WTC11 (cell line): ENCODE results near the gene OVCA2. TPM values are rescaled to one million over a fixed set of nuclear protein-coding genes. Genes with fewer than 3 reads are reported as not detected.

ENCODE experiments used
- CREB1 ChIP-seq: sonication (generic); formaldehyde crosslinking; IDR thresholded peaks from 2 replicates; pipeline ENCODE4 v1.8.0; 2023; ENCODE audit warnings: mild to moderate bottlenecking, missing genetic modification reagents
- EMX1 ChIP-seq: fragments of 250-450 bp; sonication (Bioruptor Pico); IDR thresholded peaks from 2 replicates; pipeline ENCODE4 v1.8.0; 2021; ENCODE audit warnings: mild to moderate bottlenecking
- ESRRA ChIP-seq: sonication (generic); formaldehyde crosslinking; IDR thresholded peaks from 2 replicates; pipeline ENCODE4 v1.8.1; 2022; ENCODE audit warnings: mild to moderate bottlenecking, missing genetic modification reagents, borderline replicate concordance
- ETV6 ChIP-seq: sonication (generic); formaldehyde crosslinking; IDR thresholded peaks from 2 replicates; pipeline ENCODE4 v1.8.1; 2022; ENCODE audit warnings: mild to moderate bottlenecking, missing genetic modification reagents
- HMGA2 ChIP-seq: fragments of 250-450 bp; sonication (Bioruptor Pico); IDR thresholded peaks from 2 replicates; pipeline ENCODE4 v1.4.0; 2021; ENCODE audit warnings: mild to moderate bottlenecking, moderate library complexity
- NFE2L1 ChIP-seq: sonication (generic); formaldehyde crosslinking; IDR thresholded peaks from 2 replicates; pipeline ENCODE4 v1.8.1; 2023; ENCODE audit warnings: missing genetic modification reagents
- NFYB ChIP-seq: sonication (generic); formaldehyde crosslinking; conservative IDR thresholded peaks from 2 replicates; pipeline ENCODE4 v1.8.0; 2022; ENCODE audit warnings: low read depth, missing genetic modification reagents
- SP1 ChIP-seq: sonication (generic); formaldehyde crosslinking; conservative IDR thresholded peaks from 2 replicates; pipeline ENCODE4 v1.8.1; 2022; ENCODE audit warnings: missing genetic modification reagents
- TCF7 ChIP-seq: sonication (generic); formaldehyde crosslinking; IDR thresholded peaks from 2 replicates; pipeline ENCODE4 v1.8.0; 2022; ENCODE audit warnings: mild to moderate bottlenecking, low read depth, missing genetic modification reagents, moderate library complexity
- ZBTB21 ChIP-seq: sonication (generic); formaldehyde crosslinking; IDR thresholded peaks from 2 replicates; pipeline ENCODE4 v1.8.1; 2023; ENCODE audit warnings: mild to moderate bottlenecking, missing genetic modification reagents, borderline replicate concordance
- ZNF121 ChIP-seq: sonication (generic); formaldehyde crosslinking; IDR thresholded peaks from 2 replicates; pipeline ENCODE4 v1.8.0; 2023; ENCODE audit warnings: missing genetic modification reagents
- ZNF138 ChIP-seq: sonication (generic); formaldehyde crosslinking; conservative IDR thresholded peaks from 2 replicates; pipeline ENCODE4 v1.8.1; 2022; ENCODE audit warnings: mild to moderate bottlenecking, moderate library complexity, missing genetic modification reagents
- ZNF219 ChIP-seq: sonication (generic); formaldehyde crosslinking; IDR thresholded peaks from 2 replicates; pipeline ENCODE4 v1.8.0; 2023; ENCODE audit warnings: missing genetic modification reagents, mild to moderate bottlenecking, borderline replicate concordance
- ZNF396 ChIP-seq: fragments of 250-450 bp; sonication (Bioruptor Pico); IDR thresholded peaks from 2 replicates; pipeline ENCODE4 v1.8.0; 2021; ENCODE audit warnings: mild to moderate bottlenecking, moderate library complexity, borderline replicate concordance
- ZNF671 ChIP-seq: fragments of 250-450 bp; sonication (Bioruptor Pico); IDR thresholded peaks from 2 replicates; pipeline ENCODE4 v1.8.0; 2021; ENCODE audit warnings: mild to moderate bottlenecking
- total RNA-seq: library from RNA; stranded (reverse); gene quantifications from 3 replicates; pipeline ENCODE4 v1.2.3, GENCODE V29; 2021
- TF ChIP-seq, protein P1 (sequence below): sonication (generic); formaldehyde crosslinking; IDR thresholded peaks from 2 replicates; pipeline ENCODE4 v1.8.1; 2023; ENCODE audit warnings: mild to moderate bottlenecking, missing genetic modification reagents, moderate library complexity
- TF ChIP-seq, protein P2 (sequence below): fragments of 250-450 bp; sonication (Bioruptor Pico); conservative IDR thresholded peaks from 2 replicates; pipeline ENCODE4 v1.9.0; 2021; ENCODE audit warnings: mild to moderate bottlenecking
- TF ChIP-seq, protein P3 (sequence below): fragments of 250-450 bp; sonication (Bioruptor Pico); IDR thresholded peaks from 2 replicates; pipeline ENCODE4 v1.8.0; 2021; ENCODE audit warnings: mild to moderate bottlenecking
- TF ChIP-seq, protein P4 (sequence below): fragments of 200-600 bp; IDR thresholded peaks from 2 replicates; pipeline ENCODE4 v1.8.0; 2022; ENCODE audit warnings: antibody characterized with exemption
- TF ChIP-seq, protein P5 (sequence below): sonication (generic); formaldehyde crosslinking; IDR thresholded peaks from 2 replicates; pipeline ENCODE4 v1.8.1; 2023; ENCODE audit warnings: mild to moderate bottlenecking, missing genetic modification reagents
- TF ChIP-seq, protein P6 (sequence below): sonication (generic); formaldehyde crosslinking; IDR thresholded peaks from 2 replicates; pipeline ENCODE4 v1.8.1; 2022; ENCODE audit warnings: mild to moderate bottlenecking, missing genetic modification reagents, moderate library complexity, borderline replicate concordance
- TF ChIP-seq, protein P7 (sequence below): sonication (generic); formaldehyde crosslinking; IDR thresholded peaks from 2 replicates; pipeline ENCODE4 v1.8.0; 2022; ENCODE audit warnings: mild to moderate bottlenecking, missing genetic modification reagents
- TF ChIP-seq, protein P8 (sequence below): sonication (generic); formaldehyde crosslinking; IDR thresholded peaks from 2 replicates; pipeline ENCODE4 v1.8.1; 2022; ENCODE audit warnings: missing genetic modification reagents, borderline replicate concordance
- TF ChIP-seq, protein P9 (sequence below): fragments of 250-450 bp; sonication (Bioruptor Pico); IDR thresholded peaks from 2 replicates; pipeline ENCODE4 v1.9.0; 2021; ENCODE audit warnings: mild to moderate bottlenecking
- TF ChIP-seq, protein P10 (sequence below): fragments of 250-450 bp; sonication (Bioruptor Pico); IDR thresholded peaks from 2 replicates; pipeline ENCODE4 v1.9.0; 2021; ENCODE audit warnings: mild to moderate bottlenecking

The OVCA2 gene
- total RNA-seq, 1 experiment from 2014 or later = 23.5 TPM

DNA sequence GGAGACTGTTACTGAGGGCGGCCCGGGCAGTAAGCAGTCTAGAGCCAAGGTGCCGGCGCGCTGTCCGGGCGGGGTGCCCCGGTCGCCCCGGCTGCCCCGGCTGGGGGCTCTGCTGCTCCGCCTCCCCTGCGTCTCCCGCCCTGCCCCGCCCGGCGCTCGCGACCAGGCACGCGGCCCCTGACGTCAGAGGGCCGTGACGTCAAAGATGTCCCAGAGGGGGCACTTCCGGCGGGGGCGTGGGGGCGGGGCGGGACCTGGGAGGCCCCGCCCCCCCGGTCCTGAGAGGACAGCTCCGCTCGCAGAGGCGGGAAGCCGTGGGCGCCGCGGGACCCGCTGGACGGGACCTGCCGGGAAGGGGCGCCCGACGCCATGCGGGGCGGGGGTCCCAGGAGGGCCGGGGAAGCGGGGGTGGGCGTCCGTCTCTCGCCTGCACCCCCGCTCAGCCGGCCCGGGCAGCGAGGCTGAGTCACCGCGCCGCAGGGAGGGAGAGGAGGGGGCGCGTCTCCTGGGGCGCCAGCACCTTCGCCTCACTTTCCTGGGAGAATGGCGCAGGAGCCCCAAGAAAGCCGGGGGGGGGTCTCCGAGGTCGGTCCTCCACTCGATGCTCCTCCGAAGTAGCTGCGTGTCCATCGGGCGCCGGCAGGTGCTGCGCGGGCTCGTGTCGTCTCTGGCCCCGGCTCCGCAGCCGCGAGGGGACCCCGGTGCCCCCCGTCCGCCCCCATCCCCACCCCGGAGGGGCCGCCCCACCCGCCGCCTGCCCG lies 8.7 kb downstream of the OVCA2 start (continued):
- TF ChIP-seq, protein P1, sequence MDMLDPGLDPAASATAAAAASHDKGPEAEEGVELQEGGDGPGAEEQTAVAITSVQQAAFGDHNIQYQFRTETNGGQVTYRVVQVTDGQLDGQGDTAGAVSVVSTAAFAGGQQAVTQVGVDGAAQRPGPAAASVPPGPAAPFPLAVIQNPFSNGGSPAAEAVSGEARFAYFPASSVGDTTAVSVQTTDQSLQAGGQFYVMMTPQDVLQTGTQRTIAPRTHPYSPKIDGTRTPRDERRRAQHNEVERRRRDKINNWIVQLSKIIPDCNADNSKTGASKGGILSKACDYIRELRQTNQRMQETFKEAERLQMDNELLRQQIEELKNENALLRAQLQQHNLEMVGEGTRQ (CRISPR knock-in tag) = peak; percentile 6; the same call in 1 of the 2 replicates
- TF ChIP-seq, protein P2, sequence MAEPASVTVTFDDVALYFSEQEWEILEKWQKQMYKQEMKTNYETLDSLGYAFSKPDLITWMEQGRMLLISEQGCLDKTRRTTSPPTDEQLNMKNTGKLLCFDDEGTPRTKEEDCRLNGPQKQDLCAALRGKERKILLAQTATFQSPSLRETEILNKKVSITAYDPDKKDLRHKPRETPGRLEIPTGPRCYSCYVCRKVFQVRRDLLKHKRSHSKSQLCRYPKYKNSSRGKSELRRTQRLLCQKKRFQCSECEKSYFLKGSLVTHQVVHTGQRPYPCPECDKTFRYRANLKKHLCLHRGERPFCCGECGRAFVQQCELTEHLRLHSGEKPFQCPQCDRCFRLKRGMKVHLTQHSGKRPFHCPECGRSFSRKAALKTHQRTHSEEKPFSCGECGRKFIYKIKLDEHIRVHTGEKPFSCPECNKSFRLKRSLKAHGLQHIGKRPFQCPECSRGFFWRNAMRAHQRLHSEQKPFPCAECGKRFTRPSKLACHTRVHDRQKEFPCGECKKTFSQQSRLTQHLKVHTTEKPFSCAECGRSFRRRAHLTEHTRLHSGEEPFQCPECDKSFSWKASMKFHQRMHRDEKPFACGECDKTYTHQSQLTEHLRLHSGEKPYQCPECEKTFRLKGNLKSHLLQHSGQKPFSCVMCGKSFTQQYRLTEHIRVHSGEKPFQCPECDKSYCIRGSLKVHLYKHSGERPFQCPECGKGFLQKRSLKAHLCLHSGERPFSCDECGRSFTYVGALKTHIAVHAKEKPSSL (CRISPR knock-in tag) = no peak
- TF ChIP-seq CREB1 (CRISPR knock-in tag) (no peak), EMX1 (CRISPR knock-in tag) (no peak), SP1 (CRISPR knock-in tag) (peak; percentile 52; the same call in 1 of the 2 replicates), ZNF138 (CRISPR knock-in tag) (no peak), NFE2L1 (no peak), ETV6 (CRISPR knock-in tag) (no peak), ZNF396 (CRISPR knock-in tag) (no peak), ESRRA (CRISPR knock-in tag) (0 out of 2 replicates have a peak, but pooled peaks have one; percentile 56), ZNF219 (CRISPR knock-in tag) (no peak), ZBTB21 (peak; percentile 99), ZNF121 (CRISPR knock-in tag) (no peak), HMGA2 (no peak), NFYB (CRISPR knock-in tag) (no peak), ZNF671 (CRISPR knock-in tag) (no peak), TCF7 (CRISPR knock-in tag) (no peak)
- TF ChIP-seq, protein P3, sequence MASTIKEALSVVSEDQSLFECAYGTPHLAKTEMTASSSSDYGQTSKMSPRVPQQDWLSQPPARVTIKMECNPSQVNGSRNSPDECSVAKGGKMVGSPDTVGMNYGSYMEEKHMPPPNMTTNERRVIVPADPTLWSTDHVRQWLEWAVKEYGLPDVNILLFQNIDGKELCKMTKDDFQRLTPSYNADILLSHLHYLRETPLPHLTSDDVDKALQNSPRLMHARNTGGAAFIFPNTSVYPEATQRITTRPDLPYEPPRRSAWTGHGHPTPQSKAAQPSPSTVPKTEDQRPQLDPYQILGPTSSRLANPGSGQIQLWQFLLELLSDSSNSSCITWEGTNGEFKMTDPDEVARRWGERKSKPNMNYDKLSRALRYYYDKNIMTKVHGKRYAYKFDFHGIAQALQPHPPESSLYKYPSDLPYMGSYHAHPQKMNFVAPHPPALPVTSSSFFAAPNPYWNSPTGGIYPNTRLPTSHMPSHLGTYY = no peak
- TF ChIP-seq, protein P4, sequence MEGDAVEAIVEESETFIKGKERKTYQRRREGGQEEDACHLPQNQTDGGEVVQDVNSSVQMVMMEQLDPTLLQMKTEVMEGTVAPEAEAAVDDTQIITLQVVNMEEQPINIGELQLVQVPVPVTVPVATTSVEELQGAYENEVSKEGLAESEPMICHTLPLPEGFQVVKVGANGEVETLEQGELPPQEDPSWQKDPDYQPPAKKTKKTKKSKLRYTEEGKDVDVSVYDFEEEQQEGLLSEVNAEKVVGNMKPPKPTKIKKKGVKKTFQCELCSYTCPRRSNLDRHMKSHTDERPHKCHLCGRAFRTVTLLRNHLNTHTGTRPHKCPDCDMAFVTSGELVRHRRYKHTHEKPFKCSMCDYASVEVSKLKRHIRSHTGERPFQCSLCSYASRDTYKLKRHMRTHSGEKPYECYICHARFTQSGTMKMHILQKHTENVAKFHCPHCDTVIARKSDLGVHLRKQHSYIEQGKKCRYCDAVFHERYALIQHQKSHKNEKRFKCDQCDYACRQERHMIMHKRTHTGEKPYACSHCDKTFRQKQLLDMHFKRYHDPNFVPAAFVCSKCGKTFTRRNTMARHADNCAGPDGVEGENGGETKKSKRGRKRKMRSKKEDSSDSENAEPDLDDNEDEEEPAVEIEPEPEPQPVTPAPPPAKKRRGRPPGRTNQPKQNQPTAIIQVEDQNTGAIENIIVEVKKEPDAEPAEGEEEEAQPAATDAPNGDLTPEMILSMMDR = no peak
- TF ChIP-seq, protein P5, sequence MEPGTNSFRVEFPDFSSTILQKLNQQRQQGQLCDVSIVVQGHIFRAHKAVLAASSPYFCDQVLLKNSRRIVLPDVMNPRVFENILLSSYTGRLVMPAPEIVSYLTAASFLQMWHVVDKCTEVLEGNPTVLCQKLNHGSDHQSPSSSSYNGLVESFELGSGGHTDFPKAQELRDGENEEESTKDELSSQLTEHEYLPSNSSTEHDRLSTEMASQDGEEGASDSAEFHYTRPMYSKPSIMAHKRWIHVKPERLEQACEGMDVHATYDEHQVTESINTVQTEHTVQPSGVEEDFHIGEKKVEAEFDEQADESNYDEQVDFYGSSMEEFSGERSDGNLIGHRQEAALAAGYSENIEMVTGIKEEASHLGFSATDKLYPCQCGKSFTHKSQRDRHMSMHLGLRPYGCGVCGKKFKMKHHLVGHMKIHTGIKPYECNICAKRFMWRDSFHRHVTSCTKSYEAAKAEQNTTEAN (CRISPR knock-in tag) = no peak
- TF ChIP-seq, protein P6, sequence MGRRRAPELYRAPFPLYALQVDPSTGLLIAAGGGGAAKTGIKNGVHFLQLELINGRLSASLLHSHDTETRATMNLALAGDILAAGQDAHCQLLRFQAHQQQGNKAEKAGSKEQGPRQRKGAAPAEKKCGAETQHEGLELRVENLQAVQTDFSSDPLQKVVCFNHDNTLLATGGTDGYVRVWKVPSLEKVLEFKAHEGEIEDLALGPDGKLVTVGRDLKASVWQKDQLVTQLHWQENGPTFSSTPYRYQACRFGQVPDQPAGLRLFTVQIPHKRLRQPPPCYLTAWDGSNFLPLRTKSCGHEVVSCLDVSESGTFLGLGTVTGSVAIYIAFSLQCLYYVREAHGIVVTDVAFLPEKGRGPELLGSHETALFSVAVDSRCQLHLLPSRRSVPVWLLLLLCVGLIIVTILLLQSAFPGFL = no peak
- TF ChIP-seq, protein P7, sequence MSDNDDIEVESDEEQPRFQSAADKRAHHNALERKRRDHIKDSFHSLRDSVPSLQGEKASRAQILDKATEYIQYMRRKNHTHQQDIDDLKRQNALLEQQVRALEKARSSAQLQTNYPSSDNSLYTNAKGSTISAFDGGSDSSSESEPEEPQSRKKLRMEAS (CRISPR knock-in tag) = peak; percentile 72; the same call in 1 of the 2 replicates
- TF ChIP-seq, protein P8, sequence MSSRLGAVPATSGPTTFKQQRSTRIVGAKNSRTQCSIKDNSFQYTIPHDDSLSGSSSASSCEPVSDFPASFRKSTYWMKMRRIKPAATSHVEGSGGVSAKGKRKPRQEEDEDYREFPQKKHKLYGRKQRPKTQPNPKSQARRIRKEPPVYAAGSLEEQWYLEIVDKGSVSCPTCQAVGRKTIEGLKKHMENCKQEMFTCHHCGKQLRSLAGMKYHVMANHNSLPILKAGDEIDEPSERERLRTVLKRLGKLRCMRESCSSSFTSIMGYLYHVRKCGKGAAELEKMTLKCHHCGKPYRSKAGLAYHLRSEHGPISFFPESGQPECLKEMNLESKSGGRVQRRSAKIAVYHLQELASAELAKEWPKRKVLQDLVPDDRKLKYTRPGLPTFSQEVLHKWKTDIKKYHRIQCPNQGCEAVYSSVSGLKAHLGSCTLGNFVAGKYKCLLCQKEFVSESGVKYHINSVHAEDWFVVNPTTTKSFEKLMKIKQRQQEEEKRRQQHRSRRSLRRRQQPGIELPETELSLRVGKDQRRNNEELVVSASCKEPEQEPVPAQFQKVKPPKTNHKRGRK (CRISPR knock-in tag) = no peak
- TF ChIP-seq, protein P9, sequence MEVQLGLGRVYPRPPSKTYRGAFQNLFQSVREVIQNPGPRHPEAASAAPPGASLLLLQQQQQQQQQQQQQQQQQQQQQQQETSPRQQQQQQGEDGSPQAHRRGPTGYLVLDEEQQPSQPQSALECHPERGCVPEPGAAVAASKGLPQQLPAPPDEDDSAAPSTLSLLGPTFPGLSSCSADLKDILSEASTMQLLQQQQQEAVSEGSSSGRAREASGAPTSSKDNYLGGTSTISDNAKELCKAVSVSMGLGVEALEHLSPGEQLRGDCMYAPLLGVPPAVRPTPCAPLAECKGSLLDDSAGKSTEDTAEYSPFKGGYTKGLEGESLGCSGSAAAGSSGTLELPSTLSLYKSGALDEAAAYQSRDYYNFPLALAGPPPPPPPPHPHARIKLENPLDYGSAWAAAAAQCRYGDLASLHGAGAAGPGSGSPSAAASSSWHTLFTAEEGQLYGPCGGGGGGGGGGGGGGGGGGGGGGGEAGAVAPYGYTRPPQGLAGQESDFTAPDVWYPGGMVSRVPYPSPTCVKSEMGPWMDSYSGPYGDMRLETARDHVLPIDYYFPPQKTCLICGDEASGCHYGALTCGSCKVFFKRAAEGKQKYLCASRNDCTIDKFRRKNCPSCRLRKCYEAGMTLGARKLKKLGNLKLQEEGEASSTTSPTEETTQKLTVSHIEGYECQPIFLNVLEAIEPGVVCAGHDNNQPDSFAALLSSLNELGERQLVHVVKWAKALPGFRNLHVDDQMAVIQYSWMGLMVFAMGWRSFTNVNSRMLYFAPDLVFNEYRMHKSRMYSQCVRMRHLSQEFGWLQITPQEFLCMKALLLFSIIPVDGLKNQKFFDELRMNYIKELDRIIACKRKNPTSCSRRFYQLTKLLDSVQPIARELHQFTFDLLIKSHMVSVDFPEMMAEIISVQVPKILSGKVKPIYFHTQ (CRISPR knock-in tag) = no peak
- TF ChIP-seq, protein P10, sequence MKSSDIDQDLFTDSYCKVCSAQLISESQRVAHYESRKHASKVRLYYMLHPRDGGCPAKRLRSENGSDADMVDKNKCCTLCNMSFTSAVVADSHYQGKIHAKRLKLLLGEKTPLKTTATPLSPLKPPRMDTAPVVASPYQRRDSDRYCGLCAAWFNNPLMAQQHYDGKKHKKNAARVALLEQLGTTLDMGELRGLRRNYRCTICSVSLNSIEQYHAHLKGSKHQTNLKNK (CRISPR knock-in tag) = no peak
